H9 (cell line): Measurements from ENCODE around the gene ITGA11. TPM values are rescaled to one million over a fixed set of nuclear protein-coding genes. Genes with fewer than 3 reads are reported as not detected.

Experiments
- DNase-seq: peaks from one replicate; pipeline ENCODE4 v3.0.0-alpha.2; 2017
- H2AFZ ChIP-seq: one replicate; pipeline ENCODE4 v1.6.1; 2013; ENCODE audit warnings: mild to moderate bottlenecking, low read length, control low read depth, moderate library complexity
- H2AK5ac ChIP-seq: 2 replicates; pipeline ENCODE4 v1.6.1; 2013; ENCODE audit warnings: low read length, control low read depth, mixed read lengths; ENCODE audit not compliant: insufficient read length
- H2BK120ac ChIP-seq: one replicate; pipeline ENCODE4 v1.6.1; 2013; ENCODE audit warnings: low read depth, mild to moderate bottlenecking, low read length, control low read depth, inconsistent platforms; ENCODE audit not compliant: poor library complexity, severe bottlenecking
- H2BK12ac ChIP-seq: 2 replicates; pipeline ENCODE4 v1.6.1; 2013; ENCODE audit warnings: low read length, control low read depth, mixed read lengths, low read depth; ENCODE audit not compliant: insufficient read length
- H2BK15ac ChIP-seq: 2 replicates; pipeline ENCODE4 v1.6.1; 2013; ENCODE audit warnings: low read depth, low read length, control low read depth
- H2BK20ac ChIP-seq: one replicate; pipeline ENCODE4 v1.6.1; 2013; ENCODE audit warnings: low read depth, mild to moderate bottlenecking, low read length, control low read depth, inconsistent platforms; ENCODE audit not compliant: poor library complexity, severe bottlenecking
- H2BK5ac ChIP-seq: 2 replicates; pipeline ENCODE4 v1.6.1; 2013; ENCODE audit warnings: low read length, control low read depth, mixed read lengths; ENCODE audit not compliant: insufficient read length
- H3K14ac ChIP-seq: 2 replicates; pipeline ENCODE4 v1.6.1; 2013; ENCODE audit warnings: low read length, control low read depth; ENCODE audit not compliant: insufficient read depth
- H3K18ac ChIP-seq: 2 replicates; pipeline ENCODE4 v1.6.1; 2013; ENCODE audit warnings: low read depth, mild to moderate bottlenecking, mixed read lengths, low read length, control low read depth; ENCODE audit not compliant: insufficient read length
- H3K23ac ChIP-seq: 2 replicates; pipeline ENCODE4 v1.6.1; 2013; ENCODE audit warnings: low read length, control low read depth, mixed read lengths, low read depth; ENCODE audit not compliant: insufficient read length
- H3K23me2 ChIP-seq: 2 replicates; pipeline ENCODE4 v1.6.1; 2013; ENCODE audit warnings: low read depth, mild to moderate bottlenecking, mixed read lengths, low read length, control low read depth; ENCODE audit not compliant: insufficient read length, poor library complexity, severe bottlenecking
- H3K27ac ChIP-seq: 2 replicates; pipeline ENCODE4 v1.5.1; 2013; ENCODE audit warnings: low read length, control low read depth, mixed read lengths, low read depth; ENCODE audit not compliant: insufficient read length
- H3K27me3 ChIP-seq: 2 replicates; pipeline ENCODE4 v1.6.1; 2013; ENCODE audit warnings: low read length, control low read depth, inconsistent platforms; ENCODE audit not compliant: insufficient read depth
- H3K4ac ChIP-seq: 2 replicates; pipeline ENCODE4 v1.6.1; 2013; ENCODE audit warnings: low read depth, mild to moderate bottlenecking, control low read depth, inconsistent platforms, low read length, moderate library complexity
- H3K4me1 ChIP-seq: 2 replicates; pipeline ENCODE4 v1.6.1; 2013; ENCODE audit warnings: low read length, control low read depth, inconsistent platforms; ENCODE audit not compliant: insufficient read depth
- H3K4me2 ChIP-seq: 2 replicates; pipeline ENCODE4 v1.6.1; 2013; ENCODE audit warnings: low read length, control low read depth, mixed read lengths; ENCODE audit not compliant: insufficient read length, insufficient read depth
- H3K56ac ChIP-seq: 2 replicates; pipeline ENCODE4 v1.6.1; 2013; ENCODE audit warnings: low read depth, mild to moderate bottlenecking, mixed read lengths, low read length, control low read depth; ENCODE audit not compliant: insufficient read length
- H3K79me1 ChIP-seq: 2 replicates; pipeline ENCODE4 v1.6.1; 2013; ENCODE audit warnings: low read depth, mild to moderate bottlenecking, moderate library complexity, low read length, control low read depth, inconsistent platforms; ENCODE audit not compliant: insufficient read depth, poor library complexity, severe bottlenecking
- H3K79me2 ChIP-seq: 2 replicates; pipeline ENCODE4 v1.6.1; 2013; ENCODE audit warnings: low read length, control low read depth, inconsistent platforms; ENCODE audit not compliant: insufficient read depth
- H3K9ac ChIP-seq: 2 replicates; pipeline ENCODE4 v1.6.1; 2013; ENCODE audit warnings: low read length, control low read depth, mixed read lengths; ENCODE audit not compliant: insufficient read length; ENCODE audit errors: extremely low read depth
- H3K9me3 ChIP-seq: one replicate; pipeline ENCODE4 v1.6.1; 2013; ENCODE audit warnings: low read depth, low read length, inconsistent platforms; ENCODE audit not compliant: control insufficient read depth
- H3T11ph ChIP-seq: one replicate; pipeline ENCODE4 v1.6.1; 2013; ENCODE audit warnings: mild to moderate bottlenecking, low read length, control low read depth, inconsistent platforms
- H4K20me1 ChIP-seq: one replicate; pipeline ENCODE4 v1.6.1; 2013; ENCODE audit not compliant: control insufficient read depth, insufficient read length, insufficient read depth
- H4K5ac ChIP-seq: 2 replicates; pipeline ENCODE4 v1.6.1; 2013; ENCODE audit warnings: low read depth, mild to moderate bottlenecking, mixed read lengths, low read length, control low read depth; ENCODE audit not compliant: insufficient read length
- H4K8ac ChIP-seq: replicated peaks from 2 replicates; pipeline ENCODE4 v1.6.1; 2013; ENCODE audit warnings: low read length, control low read depth, mixed read lengths, low read depth; ENCODE audit not compliant: insufficient read length
- H4K91ac ChIP-seq: 2 replicates; pipeline ENCODE4 v1.6.1; 2013; ENCODE audit warnings: low read depth, mild to moderate bottlenecking, moderate library complexity, mixed read lengths, low read length, control low read depth; ENCODE audit not compliant: insufficient read length
- H3K27ac Mint-ChIP-seq, 3 experiments: 2 replicates in 2 of 3; 3 replicates in 1 of 3; pipeline ENCODE4 v1.8.0; 2020 to 2021; ENCODE audit warnings: mixed read lengths in 3 of 3, mild to moderate bottlenecking in 1 of 3, moderate library complexity in 1 of 3
- H3K27me3 Mint-ChIP-seq: 2 replicates; pipeline ENCODE4 v1.8.0; 2021; ENCODE audit warnings: low read depth, mild to moderate bottlenecking, moderate library complexity, mixed read lengths
- H3K36me3 Mint-ChIP-seq, 3 experiments: 2 replicates in 2 of 3; 3 replicates in 1 of 3; pipeline ENCODE4 v1.8.0; 2020 to 2021; ENCODE audit warnings: low read depth in 3 of 3, mixed read lengths in 3 of 3; ENCODE audit not compliant: insufficient read depth in 1 of 3
- H3K4me1 Mint-ChIP-seq, 2 experiments: 2 replicates each; pipeline ENCODE4 v1.8.0; 2020; ENCODE audit warnings: mixed read lengths in 2 of 2
- H3K4me3 Mint-ChIP-seq, 2 experiments: 2 replicates in 1 of 2; 3 replicates in 1 of 2; pipeline ENCODE4 v1.8.0; 2020 to 2021; ENCODE audit warnings: mild to moderate bottlenecking in 2 of 2, mixed read lengths in 2 of 2, moderate library complexity in 1 of 2
- H3K9me3 Mint-ChIP-seq, 2 experiments: 2 replicates in 1 of 2; 3 replicates in 1 of 2; pipeline ENCODE4 v1.8.0; 2020; ENCODE audit warnings: mild to moderate bottlenecking in 2 of 2, mixed read lengths in 2 of 2, moderate library complexity in 1 of 2
- WGBS: extraction: QIAGEN DNeasy Blood & Tissue Kit; methylation state at CpG from one replicate; pipeline ENCODE4 v1.1.7; 2013; ENCODE audit warnings: missing lambda C conversion rate, low lambda C conversion rate, mixed read lengths; ENCODE audit not compliant: insufficient read length; ENCODE audit errors: extremely low coverage; 5-methylcytosine and 5-hydroxymethylcytosine counted together
- total RNA-seq: library from RNA; stranded (reverse); gene quantifications from 2 replicates; pipeline ENCODE4 v1.2.1, GENCODE V29; 2021
- TF ChIP-seq, protein P1 (sequence below): fragments of 200-600 bp; sonication (generic); conservative IDR thresholded peaks from 3 replicates; pipeline ENCODE4 v1.8.0; 2021; ENCODE audit warnings: antibody characterized with exemption, mild to moderate bottlenecking

Gene ITGA11
- total RNA-seq, 1 experiment from 2014 or later, result 0.07 TPM

DNA sequence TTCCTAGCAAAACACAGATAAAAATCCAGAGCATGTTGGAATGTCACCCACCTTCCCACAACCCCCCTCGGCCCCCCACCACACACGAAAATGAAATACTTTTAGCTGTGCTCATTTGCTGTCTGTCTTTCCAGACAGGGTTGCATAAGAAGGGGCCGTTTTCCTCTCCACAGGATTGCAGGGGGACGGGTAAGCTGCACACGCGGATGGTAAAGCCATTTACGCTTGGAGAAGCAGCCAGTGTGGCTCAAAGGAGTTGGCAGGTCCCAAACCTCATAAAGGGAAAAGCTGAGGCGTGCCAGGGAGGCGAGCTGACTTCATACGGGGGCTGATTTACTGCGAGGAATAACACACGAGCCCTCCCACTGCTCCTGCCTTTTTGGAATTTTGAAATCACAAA is 47.4 kb upstream of the ITGA11 start:
- Histone ChIP-seq H3K4ac (no peak overlapping the region), H3K18ac (no peak overlapping the region), H3K4me1 (no peaks in the 10 kb centered on the region), H3K9me3 (no peaks in the 10 kb centered on the region), H3K27ac (no peak overlapping the region), H2AFZ (no peak overlapping the region), H3T11ph (no peak overlapping the region), H3K27me3 (no peaks in the 10 kb centered on the region), H4K91ac (no peak overlapping the region), H2BK12ac (no peak overlapping the region), H4K20me1 (no peaks in the 10 kb centered on the region), H3K9ac (no peak overlapping the region), H2BK20ac (no peak overlapping the region), H3K79me1 (no peaks in the 10 kb centered on the region), H2BK15ac (no peak overlapping the region), H2BK120ac (no peak overlapping the region), H4K5ac (no peak overlapping the region), H3K23ac (no peak overlapping the region), H2AK5ac (no peak overlapping the region), H2BK5ac (no peak overlapping the region), H3K4me2 (no peak overlapping the region), H3K79me2 (no peaks in the 10 kb centered on the region), H3K14ac (no peak overlapping the region), H4K8ac (no peak overlapping the region), H3K56ac (no peak overlapping the region), H3K23me2 (no peaks in the 10 kb centered on the region)
- Mint-ChIP-seq H3K27ac (no peak overlapping the region), H3K4me1 (no peaks in the 10 kb centered on the region), H3K27me3 (peaks cover 1% of the 10 kb centered on the region), H3K4me3 (no peak overlapping the region), H3K9me3 (no peaks in the 10 kb centered on the region), H3K36me3 (no peaks in the 10 kb centered on the region)
- no CpG with 5 or more reads among the region's 12 CpGs for WGBS
- no peak for DNase-seq
- TF ChIP-seq, protein P1, sequence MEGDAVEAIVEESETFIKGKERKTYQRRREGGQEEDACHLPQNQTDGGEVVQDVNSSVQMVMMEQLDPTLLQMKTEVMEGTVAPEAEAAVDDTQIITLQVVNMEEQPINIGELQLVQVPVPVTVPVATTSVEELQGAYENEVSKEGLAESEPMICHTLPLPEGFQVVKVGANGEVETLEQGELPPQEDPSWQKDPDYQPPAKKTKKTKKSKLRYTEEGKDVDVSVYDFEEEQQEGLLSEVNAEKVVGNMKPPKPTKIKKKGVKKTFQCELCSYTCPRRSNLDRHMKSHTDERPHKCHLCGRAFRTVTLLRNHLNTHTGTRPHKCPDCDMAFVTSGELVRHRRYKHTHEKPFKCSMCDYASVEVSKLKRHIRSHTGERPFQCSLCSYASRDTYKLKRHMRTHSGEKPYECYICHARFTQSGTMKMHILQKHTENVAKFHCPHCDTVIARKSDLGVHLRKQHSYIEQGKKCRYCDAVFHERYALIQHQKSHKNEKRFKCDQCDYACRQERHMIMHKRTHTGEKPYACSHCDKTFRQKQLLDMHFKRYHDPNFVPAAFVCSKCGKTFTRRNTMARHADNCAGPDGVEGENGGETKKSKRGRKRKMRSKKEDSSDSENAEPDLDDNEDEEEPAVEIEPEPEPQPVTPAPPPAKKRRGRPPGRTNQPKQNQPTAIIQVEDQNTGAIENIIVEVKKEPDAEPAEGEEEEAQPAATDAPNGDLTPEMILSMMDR, result no peak
